ENCODE results near the gene CNN1.
A peak's percentile ranks its signal among the peaks of the same experiment; 100 is the strongest.

- no peak for TF ChIP-seq CTCF (IDR thresholded peaks at IDR 0.05)
- peak; percentile 30 to 42 for TF ChIP-seq POLR2AphosphoS5 (IDR thresholded peaks at IDR 0.05; ENCODE audit: insufficient read depth in 1 of 2, low read depth in 1 of 2)
- no peak for TF ChIP-seq POLR2A (IDR thresholded peaks at IDR 0.05)
Observed at GRCh38 chr19:11530432-11530831, 8.2 kb upstream of the CNN1 start.

All from vagina (tissue), 2 donors.